ENCODE results near the gene DRC1. TPM values are rescaled to one million over a fixed set of nuclear protein-coding genes. Genes with fewer than 3 reads are reported as not detected.

DRC1 gene
- total and polyA plus RNA-seq, 2 of the 13 experiments (the other 11 are each of a cell fraction or from before 2014, with no cell fraction given): 0.07 TPM; not detected in 1

DNA sequence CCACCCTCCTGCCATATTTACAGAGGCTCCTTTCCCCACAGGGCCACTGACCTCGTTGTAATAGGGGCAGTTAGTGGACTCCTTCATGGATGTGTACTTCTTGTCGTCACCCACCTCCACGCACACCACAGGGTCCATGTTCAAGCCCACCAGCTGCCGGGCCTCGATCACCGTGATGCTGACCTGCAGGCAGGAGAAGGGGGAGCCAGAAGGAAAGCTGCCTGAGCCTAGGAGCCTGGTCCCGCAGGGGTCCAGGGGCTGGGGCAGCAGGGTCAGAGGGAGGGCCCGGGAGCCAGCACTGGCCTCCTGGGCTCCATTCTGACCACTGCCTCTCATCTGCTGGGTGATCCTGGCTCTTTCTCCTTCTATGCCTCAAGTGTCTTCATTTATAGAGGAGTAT is 93.2 kb downstream of the DRC1 start:
- Histone ChIP-seq H3K27ac (ENCODE audit: extremely low read length, insufficient read depth, low read length) (no peak overlapping the region), H2AFZ (ENCODE audit: low read length) (no peak overlapping the region), H3K36me3 (replicated peaks in 1 of 2; ENCODE audit: control insufficient read depth in 1 of 2, insufficient read depth in 2 of 2, low read length in 2 of 2) (no peaks in the 10 kb centered on the region), H3K9ac (ENCODE audit: insufficient read depth, low read depth, low read length) (no peak overlapping the region), H4K20me1 (ENCODE audit: insufficient read depth, low read length) (no peaks in the 10 kb centered on the region), H3K79me2 (ENCODE audit: insufficient read depth, low read length) (no peaks in the 10 kb centered on the region), H3K4me1 (ENCODE audit: insufficient read depth, low read length) (no peaks in the 10 kb centered on the region), H3K27me3 (ENCODE audit: control insufficient read depth in 1 of 2, insufficient read depth in 2 of 2, low read length in 2 of 2) (peaks cover 1 to 88% of the 10 kb centered on the region in 2 experiments; a peak in 4 of 5 replicates), H3K9me3 (ENCODE audit: low read length) (no peaks in the 10 kb centered on the region), H3K4me3 (replicated peaks in 1 of 3; ENCODE audit: insufficient read depth in 1 of 3, low read depth in 2 of 3, low read length in 3 of 3) (no peak overlapping the region), H3K4me2 (ENCODE audit: low read depth, low read length) (no peak overlapping the region)
- no peak for TF ChIP-seq ELF3 (CRISPR knock-in tag; IDR thresholded peaks at IDR 0.05)
- TF ChIP-seq, protein P1, sequence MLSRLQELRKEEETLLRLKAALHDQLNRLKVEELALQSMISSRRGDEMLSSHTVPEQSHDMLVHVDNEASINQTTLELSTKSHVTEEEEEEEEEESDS (CRISPR knock-in tag; IDR thresholded peaks at IDR 0.05; ENCODE audit: borderline replicate concordance): no peak
- no peak for TF ChIP-seq SIX1 (CRISPR knock-in tag; IDR thresholded peaks at IDR 0.05; ENCODE audit: borderline replicate concordance)
- no peak for TF ChIP-seq HOXA9 (CRISPR knock-in tag; IDR thresholded peaks at IDR 0.05; ENCODE audit: borderline replicate concordance)
- TF ChIP-seq JUNB (CRISPR knock-in tag; IDR thresholded peaks at IDR 0.05; ENCODE audit: borderline replicate concordance): no peak
- no peak for TF ChIP-seq SOX13 (IDR thresholded peaks at IDR 0.05)
- no peak for TF ChIP-seq SOX13 (CRISPR knock-in tag; conservative IDR thresholded peaks at IDR 0.05 in 1 of 2, IDR thresholded peaks at IDR 0.05 in 1 of 2)
- TF ChIP-seq ZSCAN25 (CRISPR knock-in tag; IDR thresholded peaks at IDR 0.05): no peak
- no peak for TF ChIP-seq ZNF788 (CRISPR knock-in tag; IDR thresholded peaks at IDR 0.05; ENCODE audit: borderline replicate concordance)
- TF ChIP-seq, protein P2, sequence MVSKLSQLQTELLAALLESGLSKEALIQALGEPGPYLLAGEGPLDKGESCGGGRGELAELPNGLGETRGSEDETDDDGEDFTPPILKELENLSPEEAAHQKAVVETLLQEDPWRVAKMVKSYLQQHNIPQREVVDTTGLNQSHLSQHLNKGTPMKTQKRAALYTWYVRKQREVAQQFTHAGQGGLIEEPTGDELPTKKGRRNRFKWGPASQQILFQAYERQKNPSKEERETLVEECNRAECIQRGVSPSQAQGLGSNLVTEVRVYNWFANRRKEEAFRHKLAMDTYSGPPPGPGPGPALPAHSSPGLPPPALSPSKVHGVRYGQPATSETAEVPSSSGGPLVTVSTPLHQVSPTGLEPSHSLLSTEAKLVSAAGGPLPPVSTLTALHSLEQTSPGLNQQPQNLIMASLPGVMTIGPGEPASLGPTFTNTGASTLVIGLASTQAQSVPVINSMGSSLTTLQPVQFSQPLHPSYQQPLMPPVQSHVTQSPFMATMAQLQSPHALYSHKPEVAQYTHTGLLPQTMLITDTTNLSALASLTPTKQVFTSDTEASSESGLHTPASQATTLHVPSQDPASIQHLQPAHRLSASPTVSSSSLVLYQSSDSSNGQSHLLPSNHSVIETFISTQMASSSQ (IDR thresholded peaks at IDR 0.05; ENCODE audit: low read depth): no peak
- TF ChIP-seq, protein P2 (CRISPR knock-in tag; IDR thresholded peaks at IDR 0.05; ENCODE audit: borderline replicate concordance): no peak
- TF ChIP-seq JUND (CRISPR knock-in tag; IDR thresholded peaks at IDR 0.05): no peak
- TF ChIP-seq, protein P3, sequence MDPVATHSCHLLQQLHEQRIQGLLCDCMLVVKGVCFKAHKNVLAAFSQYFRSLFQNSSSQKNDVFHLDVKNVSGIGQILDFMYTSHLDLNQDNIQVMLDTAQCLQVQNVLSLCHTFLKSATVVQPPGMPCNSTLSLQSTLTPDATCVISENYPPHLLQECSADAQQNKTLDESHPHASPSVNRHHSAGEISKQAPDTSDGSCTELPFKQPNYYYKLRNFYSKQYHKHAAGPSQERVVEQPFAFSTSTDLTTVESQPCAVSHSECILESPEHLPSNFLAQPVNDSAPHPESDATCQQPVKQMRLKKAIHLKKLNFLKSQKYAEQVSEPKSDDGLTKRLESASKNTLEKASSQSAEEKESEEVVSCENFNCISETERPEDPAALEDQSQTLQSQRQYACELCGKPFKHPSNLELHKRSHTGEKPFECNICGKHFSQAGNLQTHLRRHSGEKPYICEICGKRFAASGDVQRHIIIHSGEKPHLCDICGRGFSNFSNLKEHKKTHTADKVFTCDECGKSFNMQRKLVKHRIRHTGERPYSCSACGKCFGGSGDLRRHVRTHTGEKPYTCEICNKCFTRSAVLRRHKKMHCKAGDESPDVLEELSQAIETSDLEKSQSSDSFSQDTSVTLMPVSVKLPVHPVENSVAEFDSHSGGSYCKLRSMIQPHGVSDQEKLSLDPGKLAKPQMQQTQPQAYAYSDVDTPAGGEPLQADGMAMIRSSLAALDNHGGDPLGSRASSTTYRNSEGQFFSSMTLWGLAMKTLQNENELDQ (CRISPR knock-in tag; IDR thresholded peaks at IDR 0.05; ENCODE audit: borderline replicate concordance): no peak
- no peak for TF ChIP-seq SOX5 (CRISPR knock-in tag; IDR thresholded peaks at IDR 0.05; ENCODE audit: borderline replicate concordance)
- TF ChIP-seq U2AF1 (optimal IDR thresholded peaks at IDR 0.05; ENCODE audit: low read depth, low read length): no peak
- no peak for TF ChIP-seq SRSF9 (IDR thresholded peaks at IDR 0.05; ENCODE audit: borderline replicate concordance, insufficient read depth, low read depth, low read length, poor library complexity, severe bottlenecking)
- no peak for TF ChIP-seq ZNF496 (CRISPR knock-in tag; IDR thresholded peaks at IDR 0.05; ENCODE audit: insufficient replicate concordance)
- no peak for TF ChIP-seq CCDC6 (CRISPR knock-in tag; IDR thresholded peaks at IDR 0.05)
- in situ Hi-C loops (cut with HindIII; ENCODE audit: extremely low pct_ligation_motif_present, low pct_unique_long_range_greater_than_20kb) (no loop called here), intact Hi-C loops (cut with micrococcal nuclease; ENCODE audit: unreplicated experiment) (loop anchor here (10.0 kb wide), 1 partner anchor 80 kb away; no protein-coding TSS in a partner anchor)
- POLR2A ChIA-PET: no interaction called here
- WGBS (ENCODE audit: low lambda C conversion rate): 20% methylated on average over 4 of the region's 8 CpGs
- ATAC-seq: no peak
- BruUV-seq (replicated peaks): no TSS peak
- DNase-seq (ENCODE audit: low spot score): no peak
- FAIRE-seq: no peak
- CTCF ChIA-PET (ENCODE audit: low intra/inter-chr PET ratio, low total read pairs): no interaction called here
